K562 (cell line): Measurements from ENCODE around the gene HEBP1. TPM values are rescaled to one million over a fixed set of nuclear protein-coding genes. Genes with fewer than 3 reads are reported as not detected.
A peak's percentile ranks its signal among the peaks of the same experiment; 100 is the strongest.

Experiments used
- ATAC-seq: fragments of 200-7000 bp; cut with Tn5 transposase; 3 replicates; pipeline ENCODE4 v1.9.1; 2020; ENCODE audit warnings: moderate library complexity
- BruUV-seq: library from RNA; stranded (reverse); fragments of 400-500 nt; replicated peaks from 2 replicates; lab custom pipeline; 2021; lab: Mats Ljungman, UMichigan
- CTCF ChIA-PET: fragments of 300-600 bp; formaldehyde crosslinking; extraction: SDS; loops from one replicate; lab custom pipeline; 2021; ENCODE audit warnings: low intra/inter-chr PET ratio; lab: Yijun Ruan, JAX
- POLR2A ChIA-PET: fragments of 300-600, 350-650 bp; sonication (Branson Sonifier 250); formaldehyde crosslinking; extraction: SDS; loops from one replicate; lab custom pipeline; 2021; ENCODE audit warnings: antibody characterized with exemption, inconsistent platforms; lab: Yijun Ruan, JAX
- DNase-seq, 4 experiments: peaks; one replicate each; pipeline versions ENCODE4 v3.0.0 to v3.0.0-alpha.2; 2011 to 2018; ENCODE audit warnings: low spot score in 3 of 4, mixed read lengths in 3 of 4; ENCODE audit errors: extremely low read depth in 1 of 4
- FAIRE-seq: peaks from 2 replicates; lab custom pipeline; 2011; peaks lifted over from hg19 to GRCh38; lab: Jason Lieb, UNC
- H2AFZ ChIP-seq: 2 replicates; pipeline ENCODE4 v1.6.0; 2011; ENCODE audit warnings: low read depth, low read length, control low read depth, inconsistent platforms
- H3K27ac ChIP-seq: fragments of 200-600 bp; 3 replicates; pipeline ENCODE4 v1.8.0; 2011; ENCODE audit warnings: low read depth, mild to moderate bottlenecking, control low read depth, inconsistent platforms, low read length, moderate library complexity, mixed read lengths; ENCODE audit errors: extremely low read depth
- H3K27me3 ChIP-seq, 2 experiments: fragments of 300-600 bp in 1 of 2; 2 replicates in 1 of 2; 3 replicates in 1 of 2; pipeline versions ENCODE4 v1.6.0 to v1.8.0; 2011; ENCODE audit warnings: inconsistent platforms in 2 of 2, low read length in 2 of 2, mild to moderate bottlenecking in 1 of 2, mixed read lengths in 1 of 2, moderate library complexity in 1 of 2; ENCODE audit not compliant: control insufficient read depth in 2 of 2, insufficient read depth in 2 of 2
- H3K36me3 ChIP-seq: fragments of 300-600 bp; 3 replicates; pipeline ENCODE4 v1.8.0; 2011; ENCODE audit warnings: mild to moderate bottlenecking, low read length, inconsistent platforms; ENCODE audit not compliant: control insufficient read depth, insufficient read depth
- H3K4me1 ChIP-seq, 2 experiments: fragments of 200-600 bp in 1 of 2; replicated peaks in 1 of 2; 2 replicates in 1 of 2; 3 replicates in 1 of 2; pipeline versions ENCODE4 v1.5.1 to v1.8.0; 2011; ENCODE audit warnings: inconsistent platforms in 2 of 2, low read length in 2 of 2, mild to moderate bottlenecking in 1 of 2, mixed read lengths in 1 of 2, moderate library complexity in 1 of 2; ENCODE audit not compliant: control insufficient read depth in 2 of 2, insufficient read depth in 2 of 2
- H3K4me2 ChIP-seq: 2 replicates; pipeline ENCODE4 v1.6.1; 2011; ENCODE audit warnings: low read length, control low read depth, inconsistent platforms, mixed read lengths; ENCODE audit not compliant: insufficient read depth
- H3K4me3 ChIP-seq: fragments of 200-600 bp; sonication (generic), shearing (Covaris generic); 2 replicates; pipeline ENCODE4 v1.5.1; 2016; ENCODE audit warnings: control low read depth, inconsistent platforms
- H3K79me2 ChIP-seq: fragments of 200-600 bp; 3 replicates; pipeline ENCODE4 v1.8.0; 2011; ENCODE audit warnings: low read length, inconsistent platforms; ENCODE audit not compliant: control insufficient read depth, insufficient read depth
- H3K9ac ChIP-seq, 2 experiments: 2 replicates each; pipeline versions ENCODE4 v1.6.0 to v1.6.1; 2011; ENCODE audit warnings: low read depth in 2 of 2, low read length in 2 of 2, control low read depth in 1 of 2, inconsistent platforms in 1 of 2, mild to moderate bottlenecking in 1 of 2, mixed read lengths in 1 of 2; ENCODE audit not compliant: insufficient read depth in 1 of 2
- H3K9me1 ChIP-seq: one replicate; pipeline ENCODE4 v1.6.0; 2011; ENCODE audit warnings: inconsistent platforms, mild to moderate bottlenecking, low read length, moderate library complexity; ENCODE audit not compliant: control insufficient read depth, insufficient read depth
- H3K9me3 ChIP-seq: replicated peaks from 2 replicates; pipeline ENCODE4 v1.5.1; 2011; ENCODE audit warnings: low read depth, low read length, inconsistent platforms; ENCODE audit not compliant: control insufficient read depth, insufficient read depth
- H4K20me1 ChIP-seq: replicated peaks from 2 replicates; pipeline ENCODE4 v1.6.1; 2011; ENCODE audit warnings: low read length, inconsistent platforms, mixed read lengths; ENCODE audit not compliant: control insufficient read depth, insufficient read depth
- ELF1 ChIP-seq: fragments of 200-800 bp; sonication (Bioruptor generic); IDR thresholded peaks from 2 replicates; pipeline ENCODE4 v1.6.1; 2016; ENCODE audit warnings: missing genetic modification characterization, missing compliant biosample characterization
- EWSR1 ChIP-seq: fragments of 450-650 bp; IDR thresholded peaks from 2 replicates; pipeline ENCODE4 v1.6.1; 2018; ENCODE audit warnings: borderline replicate concordance, mild to moderate bottlenecking, low read depth, moderate library complexity; ENCODE audit not compliant: partially characterized antibody
- RFX1 ChIP-seq: fragments of 450-650 bp; IDR thresholded peaks from 2 replicates; pipeline ENCODE4 v1.6.1; 2016; ENCODE audit warnings: mild to moderate bottlenecking, moderate library complexity
- ZNF584 ChIP-seq: fragments of 200-800 bp; sonication (Bioruptor generic); IDR thresholded peaks from 2 replicates; pipeline ENCODE4 v1.6.1; 2016; ENCODE audit warnings: low read depth, mild to moderate bottlenecking, missing genetic modification characterization, missing compliant biosample characterization
- WGBS: fragments of 100-300 bp; shearing (Covaris generic); methylation state at CpG from one replicate; pipeline ENCODE4 v1.1.6; 2016; ENCODE audit warnings: low coverage, mixed read lengths; ENCODE audit not compliant: insufficient coverage; ENCODE audit errors: missing lambda C conversion rate; 5-methylcytosine and 5-hydroxymethylcytosine counted together
- in situ Hi-C: fragments of 300-500 bp; cut with MboI; formaldehyde crosslinking; loops from 4 replicates; pipeline ENCODE4 v1.15.0; 2018; ENCODE audit warnings: inconsistent platforms, mixed read lengths
- intact Hi-C: fragments of 100-400 bp; cut with micrococcal nuclease; formaldehyde crosslinking; loops from 2 replicates; pipeline ENCODE4 v1.14.2; 2022
- polyA plus RNA-seq, 8 experiments: library from polyadenylated mRNA; depleted of rRNA in 4 of 8; stranded (reverse) in 5 of 8; unstranded in 3 of 8; fragments of >200 nt; fragmentation: Nextera tagmentation in 2 of 8; fragmentation: Illumina TruSeq in 1 of 8; extraction: Ambion mirVana in 2 of 8; extraction: Trizol in 1 of 8; gene quantifications; 2 replicates each; pipeline versions ENCODE4 v1.2.1 to v1.2.3, GENCODE V29; 2011 to 2014; ENCODE audit warnings: inconsistent platforms in 1 of 8, missing spikeins in 1 of 8
- total RNA-seq, 7 experiments: library from RNA; depleted of rRNA in 6 of 7; stranded (reverse); fragments of >200 nt in 6 of 7; fragmentation: Illumina TruSeq in 2 of 7; extraction: Trizol in 2 of 7; gene quantifications; 2 replicates each; pipeline versions ENCODE4 v1.2.1 to v1.2.3, GENCODE V29; 2011 to 2021; ENCODE audit warnings: low replicate concordance in 1 of 7
- TF ChIP-seq, protein P1 (sequence below): fragments of 200-800 bp; sonication (Bioruptor generic); IDR thresholded peaks from 2 replicates; pipeline ENCODE4 v1.6.1; 2016; ENCODE audit warnings: missing genetic modification characterization, missing compliant biosample characterization
- TF ChIP-seq, protein P2 (sequence below), 3 experiments: fragments of 200-800 bp in 1 of 3; fragments of 250-450 bp in 1 of 3; fragments of 450-650 bp in 1 of 3; sonication (Bioruptor Pico) in 1 of 3; sonication (Bioruptor generic) in 1 of 3; formaldehyde crosslinking in 1 of 3; IDR thresholded peaks; 2 replicates each; pipeline versions ENCODE4 v1.6.1 to v1.8.0; 2016 to 2022; ENCODE audit warnings: mild to moderate bottlenecking in 2 of 3, missing genetic modification characterization in 2 of 3, missing compliant biosample characterization in 1 of 3, moderate library complexity in 1 of 3
- TF ChIP-seq, protein P3 (sequence below): fragments of 250-450 bp; sonication (Bioruptor Pico); IDR thresholded peaks from 2 replicates; pipeline ENCODE4 v1.5.0; 2021
- TF ChIP-seq, protein P4 (sequence below): IDR thresholded peaks from 2 replicates; pipeline ENCODE4 v1.6.1; 2011; ENCODE audit not compliant: insufficient read length; ENCODE audit errors: extremely low read depth

The HEBP1 gene
- total and polyA plus RNA-seq, 9 of the 15 experiments (the other 6 are each of a cell fraction or from before 2014, with no cell fraction given) = 1.1 to 10.1 (median 2.4) TPM

DNA sequence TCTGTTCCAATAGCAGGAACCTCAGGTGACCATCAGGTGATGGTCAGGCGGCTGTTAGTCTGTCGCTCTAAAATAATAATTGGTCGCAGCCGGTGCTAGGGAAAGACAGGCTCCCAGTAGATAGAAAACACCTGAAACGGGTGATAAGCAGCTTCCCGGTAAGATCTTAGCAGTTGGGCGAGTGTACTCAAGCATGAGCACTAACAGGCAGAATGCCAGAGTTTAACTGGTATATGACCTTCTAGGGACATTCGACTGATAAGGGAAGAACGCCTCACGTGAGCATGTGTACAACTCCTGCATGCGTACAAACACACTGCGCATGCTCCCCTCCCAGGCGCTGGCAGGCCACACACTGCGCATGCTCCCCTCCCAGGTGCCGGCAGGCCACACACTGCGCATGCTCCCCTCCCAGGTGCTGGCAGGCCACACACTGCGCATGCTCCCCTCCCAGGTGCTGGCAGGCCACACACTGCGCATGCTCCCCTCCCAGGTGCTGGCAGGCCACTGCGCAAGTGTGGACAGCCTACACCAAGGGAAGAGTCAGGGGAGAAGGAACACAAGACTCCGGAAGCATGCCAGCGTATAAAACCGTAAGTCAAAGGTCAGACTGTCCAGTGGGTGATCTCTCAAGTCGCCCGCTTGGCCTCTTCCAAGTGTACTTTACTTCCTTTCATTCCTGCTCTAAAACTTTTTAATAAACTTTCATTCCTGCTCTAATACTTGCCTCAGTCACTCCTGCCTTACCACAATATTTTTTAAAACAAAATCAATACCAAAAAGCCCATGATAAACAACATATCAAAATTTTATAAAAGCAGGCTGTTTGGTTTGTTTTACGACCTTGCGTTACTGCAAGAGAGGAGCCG lies 72.6 kb downstream of the HEBP1 start:
- Histone ChIP-seq H3K9me3 (no peaks in the 10 kb centered on the region; the same call in 1 of the 2 replicates), H3K4me1 (peaks cover 0 to 6% of the 10 kb centered on the region in 2 experiments; a peak in 3 of 5 replicates), H3K4me3 (peak overlapping the region; percentile 46), H3K27me3 (no peaks in the 10 kb centered on the region), H4K20me1 (no peaks in the 10 kb centered on the region), H3K9ac (peak overlapping the region; percentile 73 to 85), H2AFZ (peak overlapping the region; percentile 94), H3K9me1 (no peaks in the 10 kb centered on the region), H3K79me2 (peaks cover 10% of the 10 kb centered on the region), H3K36me3 (peaks cover 12% of the 10 kb centered on the region; the same call in 1 of the 3 replicates), H3K4me2 (peak overlapping the region; percentile 83), H3K27ac (peak overlapping the region; percentile 80)
- ChIA-PET CTCF (no interaction called here), POLR2A (interaction anchor here (0.7 kb wide), 1 partner anchor 130 kb away, joined by 3 read pairs; no protein-coding TSS in a partner anchor)
- DNase-seq (peak; percentile 79 to 92 (median 82)), FAIRE-seq (peak; percentile 99), ATAC-seq (peak; percentile 98)
- under 1% methylated on average over 23 of the region's 27 CpGs for WGBS
- intact Hi-C loops = no loop called here
- TSS peak; percentile 92 for BruUV-seq
- in situ Hi-C loops = no loop called here
- TF ChIP-seq, protein P1, sequence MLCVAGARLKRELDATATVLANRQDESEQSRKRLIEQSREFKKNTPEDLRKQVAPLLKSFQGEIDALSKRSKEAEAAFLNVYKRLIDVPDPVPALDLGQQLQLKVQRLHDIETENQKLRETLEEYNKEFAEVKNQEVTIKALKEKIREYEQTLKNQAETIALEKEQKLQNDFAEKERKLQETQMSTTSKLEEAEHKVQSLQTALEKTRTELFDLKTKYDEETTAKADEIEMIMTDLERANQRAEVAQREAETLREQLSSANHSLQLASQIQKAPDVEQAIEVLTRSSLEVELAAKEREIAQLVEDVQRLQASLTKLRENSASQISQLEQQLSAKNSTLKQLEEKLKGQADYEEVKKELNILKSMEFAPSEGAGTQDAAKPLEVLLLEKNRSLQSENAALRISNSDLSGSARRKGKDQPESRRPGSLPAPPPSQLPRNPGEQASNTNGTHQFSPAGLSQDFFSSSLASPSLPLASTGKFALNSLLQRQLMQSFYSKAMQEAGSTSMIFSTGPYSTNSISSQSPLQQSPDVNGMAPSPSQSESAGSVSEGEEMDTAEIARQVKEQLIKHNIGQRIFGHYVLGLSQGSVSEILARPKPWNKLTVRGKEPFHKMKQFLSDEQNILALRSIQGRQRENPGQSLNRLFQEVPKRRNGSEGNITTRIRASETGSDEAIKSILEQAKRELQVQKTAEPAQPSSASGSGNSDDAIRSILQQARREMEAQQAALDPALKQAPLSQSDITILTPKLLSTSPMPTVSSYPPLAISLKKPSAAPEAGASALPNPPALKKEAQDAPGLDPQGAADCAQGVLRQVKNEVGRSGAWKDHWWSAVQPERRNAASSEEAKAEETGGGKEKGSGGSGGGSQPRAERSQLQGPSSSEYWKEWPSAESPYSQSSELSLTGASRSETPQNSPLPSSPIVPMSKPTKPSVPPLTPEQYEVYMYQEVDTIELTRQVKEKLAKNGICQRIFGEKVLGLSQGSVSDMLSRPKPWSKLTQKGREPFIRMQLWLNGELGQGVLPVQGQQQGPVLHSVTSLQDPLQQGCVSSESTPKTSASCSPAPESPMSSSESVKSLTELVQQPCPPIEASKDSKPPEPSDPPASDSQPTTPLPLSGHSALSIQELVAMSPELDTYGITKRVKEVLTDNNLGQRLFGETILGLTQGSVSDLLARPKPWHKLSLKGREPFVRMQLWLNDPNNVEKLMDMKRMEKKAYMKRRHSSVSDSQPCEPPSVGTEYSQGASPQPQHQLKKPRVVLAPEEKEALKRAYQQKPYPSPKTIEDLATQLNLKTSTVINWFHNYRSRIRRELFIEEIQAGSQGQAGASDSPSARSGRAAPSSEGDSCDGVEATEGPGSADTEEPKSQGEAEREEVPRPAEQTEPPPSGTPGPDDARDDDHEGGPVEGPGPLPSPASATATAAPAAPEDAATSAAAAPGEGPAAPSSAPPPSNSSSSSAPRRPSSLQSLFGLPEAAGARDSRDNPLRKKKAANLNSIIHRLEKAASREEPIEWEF = no peak
- TF ChIP-seq ZNF584 (CRISPR knock-in tag) (no peak), EWSR1 (no peak), RFX1 (no peak), ELF1 (tag) (no peak; the same call in 1 of the 2 replicates)
- TF ChIP-seq, protein P2, sequence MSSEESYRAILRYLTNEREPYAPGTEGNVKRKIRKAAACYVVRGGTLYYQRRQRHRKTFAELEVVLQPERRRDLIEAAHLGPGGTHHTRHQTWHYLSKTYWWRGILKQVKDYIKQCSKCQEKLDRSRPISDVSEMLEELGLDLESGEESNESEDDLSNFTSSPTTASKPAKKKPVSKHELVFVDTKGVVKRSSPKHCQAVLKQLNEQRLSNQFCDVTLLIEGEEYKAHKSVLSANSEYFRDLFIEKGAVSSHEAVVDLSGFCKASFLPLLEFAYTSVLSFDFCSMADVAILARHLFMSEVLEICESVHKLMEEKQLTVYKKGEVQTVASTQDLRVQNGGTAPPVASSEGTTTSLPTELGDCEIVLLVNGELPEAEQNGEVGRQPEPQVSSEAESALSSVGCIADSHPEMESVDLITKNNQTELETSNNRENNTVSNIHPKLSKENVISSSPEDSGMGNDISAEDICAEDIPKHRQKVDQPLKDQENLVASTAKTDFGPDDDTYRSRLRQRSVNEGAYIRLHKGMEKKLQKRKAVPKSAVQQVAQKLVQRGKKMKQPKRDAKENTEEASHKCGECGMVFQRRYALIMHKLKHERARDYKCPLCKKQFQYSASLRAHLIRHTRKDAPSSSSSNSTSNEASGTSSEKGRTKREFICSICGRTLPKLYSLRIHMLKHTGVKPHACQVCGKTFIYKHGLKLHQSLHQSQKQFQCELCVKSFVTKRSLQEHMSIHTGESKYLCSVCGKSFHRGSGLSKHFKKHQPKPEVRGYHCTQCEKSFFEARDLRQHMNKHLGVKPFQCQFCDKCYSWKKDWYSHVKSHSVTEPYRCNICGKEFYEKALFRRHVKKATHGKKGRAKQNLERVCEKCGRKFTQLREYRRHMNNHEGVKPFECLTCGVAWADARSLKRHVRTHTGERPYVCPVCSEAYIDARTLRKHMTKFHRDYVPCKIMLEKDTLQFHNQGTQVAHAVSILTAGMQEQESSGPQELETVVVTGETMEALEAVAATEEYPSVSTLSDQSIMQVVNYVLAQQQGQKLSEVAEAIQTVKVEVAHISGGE (CRISPR knock-in tag; IDR thresholded peaks at IDR 0.05) = peak in 1 of 3 experiments; percentile 56; a peak in 1 of 6 replicates
- TF ChIP-seq, protein P3, sequence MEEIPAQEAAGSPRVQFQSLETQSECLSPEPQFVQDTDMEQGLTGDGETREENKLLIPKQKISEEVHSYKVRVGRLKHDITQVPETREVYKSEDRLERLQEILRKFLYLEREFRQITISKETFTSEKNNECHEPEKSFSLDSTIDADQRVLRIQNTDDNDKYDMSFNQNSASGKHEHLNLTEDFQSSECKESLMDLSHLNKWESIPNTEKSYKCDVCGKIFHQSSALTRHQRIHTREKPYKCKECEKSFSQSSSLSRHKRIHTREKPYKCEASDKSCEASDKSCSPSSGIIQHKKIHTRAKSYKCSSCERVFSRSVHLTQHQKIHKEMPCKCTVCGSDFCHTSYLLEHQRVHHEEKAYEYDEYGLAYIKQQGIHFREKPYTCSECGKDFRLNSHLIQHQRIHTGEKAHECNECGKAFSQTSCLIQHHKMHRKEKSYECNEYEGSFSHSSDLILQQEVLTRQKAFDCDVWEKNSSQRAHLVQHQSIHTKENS = no peak
- TF ChIP-seq, protein P4, sequence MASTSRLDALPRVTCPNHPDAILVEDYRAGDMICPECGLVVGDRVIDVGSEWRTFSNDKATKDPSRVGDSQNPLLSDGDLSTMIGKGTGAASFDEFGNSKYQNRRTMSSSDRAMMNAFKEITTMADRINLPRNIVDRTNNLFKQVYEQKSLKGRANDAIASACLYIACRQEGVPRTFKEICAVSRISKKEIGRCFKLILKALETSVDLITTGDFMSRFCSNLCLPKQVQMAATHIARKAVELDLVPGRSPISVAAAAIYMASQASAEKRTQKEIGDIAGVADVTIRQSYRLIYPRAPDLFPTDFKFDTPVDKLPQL = no peak
